Measurements from ENCODE around the gene TRPM8. TPM values are rescaled to one million over a fixed set of nuclear protein-coding genes. Genes with fewer than 3 reads are reported as not detected.

TRPM8 gene
- total RNA-seq, 2 experiments from 2014 or later, result not detected

GRCh38 chr2:233938676-233939370 is 21.6 kb downstream of the TRPM8 start:
- DNase-seq (peak in 2 of 14 experiments; percentile 6 to 20), ATAC-seq (ENCODE audit: poor library complexity) (no peak)
- Histone ChIP-seq H3K4me3 (ENCODE audit: low read length) (peak overlapping the region; percentile 1), H3K27me3 (ENCODE audit: control insufficient read depth in 1 of 2, insufficient read depth in 2 of 2, low read length in 2 of 2) (peaks cover 28 to 31% of the 10 kb centered on the region in 2 experiments), H3K4me1 (ENCODE audit: insufficient read depth, low read length) (peaks cover 5% of the 10 kb centered on the region), H3K9me3 (ENCODE audit: control insufficient read depth in 1 of 2, insufficient read depth in 1 of 2, low read length in 2 of 2) (peaks cover 4 to 5% of the 10 kb centered on the region in 2 experiments), H3K36me3 (ENCODE audit: insufficient read depth, low read length) (no peaks in the 10 kb centered on the region), H3K27ac (ENCODE audit: low read depth in 1 of 2, low read length in 2 of 2) (no peak overlapping the region)
- H3K9me3 Mint-ChIP-seq, result peaks cover 3% of the 10 kb centered on the region
- TF ChIP-seq CTCF (IDR thresholded peaks at IDR 0.05), result no peak
- peaks cover 87% of the 10 kb centered on the region for H3K27me3 Mint-ChIP-seq
- ChIA-PET POLR2A (no interaction called here), CTCF (no interaction called here)
- no peaks in the 10 kb centered on the region for H3K36me3 Mint-ChIP-seq (ENCODE audit: low read depth)
- H3K4me3 Mint-ChIP-seq, result peak overlapping the region; percentile 54
- peaks cover 6% of the 10 kb centered on the region for H3K4me1 Mint-ChIP-seq (ENCODE audit: low read depth)
- intact Hi-C loops (cut with DNase I, micrococcal nuclease), result no loop called here
- H3K27ac Mint-ChIP-seq, result no peak overlapping the region

- Mint-ChIP-seq H3K27me3 (peaks cover 80% of the 10 kb centered on the region), H3K27ac (no peak overlapping the region), H3K4me1 (ENCODE audit: low read depth) (peaks cover 6% of the 10 kb centered on the region), H3K9me3 (peaks cover 8% of the 10 kb centered on the region), H3K36me3 (ENCODE audit: low read depth) (no peaks in the 10 kb centered on the region), H3K4me3 (no peak overlapping the region)
- DNase-seq (no peak), ATAC-seq (ENCODE audit: poor library complexity) (no peak)
- peaks cover 5% of the 10 kb centered on the region for H3K4me1 ChIP-seq (ENCODE audit: insufficient read depth, low read length)
- H3K9me3 ChIP-seq (ENCODE audit: control insufficient read depth in 1 of 2, insufficient read depth in 1 of 2, low read length in 2 of 2), result peaks cover 5 to 10% of the 10 kb centered on the region in 2 experiments
- H3K27ac ChIP-seq (ENCODE audit: low read depth in 1 of 2, low read length in 2 of 2), result no peak overlapping the region
- H3K27me3 ChIP-seq (ENCODE audit: control insufficient read depth in 1 of 2, insufficient read depth in 2 of 2, low read length in 2 of 2), result peaks cover 28 to 31% of the 10 kb centered on the region in 2 experiments
- H3K4me3 ChIP-seq (ENCODE audit: low read length), result no peak overlapping the region
- no peak for TF ChIP-seq CTCF (IDR thresholded peaks at IDR 0.05)
- ChIA-PET CTCF (no interaction called here), POLR2A (no interaction called here)
- H3K36me3 ChIP-seq (ENCODE audit: insufficient read depth, low read length), result no peaks in the 10 kb centered on the region
- intact Hi-C loops (cut with DNase I, micrococcal nuclease), result no loop called here
These were observed 23.5 kb downstream of the TRPM8 start for GRCh38 chr2:233940376-233941276.

GRCh38 chr2:233942731-233943130 is 25.6 kb downstream of the TRPM8 start:
- Histone ChIP-seq H3K27me3 (ENCODE audit: control insufficient read depth in 1 of 2, insufficient read depth in 2 of 2, low read length in 2 of 2) (peaks cover 23 to 31% of the 10 kb centered on the region in 2 experiments), H3K27ac (ENCODE audit: low read depth in 1 of 2, low read length in 2 of 2) (no peak overlapping the region), H3K9me3 (ENCODE audit: control insufficient read depth in 1 of 2, insufficient read depth in 1 of 2, low read length in 2 of 2) (peaks cover 5 to 10% of the 10 kb centered on the region in 2 experiments), H3K4me3 (ENCODE audit: low read length) (no peak overlapping the region), H3K4me1 (ENCODE audit: insufficient read depth, low read length) (peaks cover 5% of the 10 kb centered on the region), H3K36me3 (ENCODE audit: insufficient read depth, low read length) (no peaks in the 10 kb centered on the region)
- intact Hi-C loops (cut with DNase I, micrococcal nuclease), result no loop called here
- ATAC-seq (ENCODE audit: poor library complexity) (no peak), DNase-seq (no peak)
- ChIA-PET POLR2A (no interaction called here), CTCF (no interaction called here)
- no peaks in the 10 kb centered on the region for H3K36me3 Mint-ChIP-seq (ENCODE audit: low read depth)
- peaks cover 6% of the 10 kb centered on the region for H3K4me1 Mint-ChIP-seq (ENCODE audit: low read depth)
- no peak overlapping the region for H3K4me3 Mint-ChIP-seq
- H3K9me3 Mint-ChIP-seq, result peaks cover 8% of the 10 kb centered on the region
- no peak overlapping the region for H3K27ac Mint-ChIP-seq
- peaks cover 73% of the 10 kb centered on the region for H3K27me3 Mint-ChIP-seq
- no peak for TF ChIP-seq CTCF (IDR thresholded peaks at IDR 0.05)
